Large intestine (tissue), 3 donors: ENCODE results near the gene SMIM20. TPM values are rescaled to one million over a fixed set of nuclear protein-coding genes. Genes with fewer than 3 reads are reported as not detected.

Experiments
- DNase-seq, 2 donors: peaks; one replicate each; pipeline versions ENCODE4 v3.0.0 to v3.0.0-alpha.2; 2013
- H3K27ac ChIP-seq: one replicate; pipeline ENCODE4 v1.5.1; 2013; ENCODE audit warnings: low read length
- H3K27me3 ChIP-seq: 2 replicates; pipeline ENCODE4 v1.6.1; 2013; ENCODE audit warnings: low read length; ENCODE audit not compliant: control insufficient read depth, insufficient read depth
- H3K36me3 ChIP-seq: 2 replicates; pipeline ENCODE4 v1.6.1; 2013; ENCODE audit warnings: low read length; ENCODE audit not compliant: control insufficient read depth, insufficient read depth
- H3K4me1 ChIP-seq: one replicate; pipeline ENCODE4 v1.6.1; 2013; ENCODE audit warnings: low read length; ENCODE audit not compliant: control insufficient read depth, insufficient read depth
- H3K4me3 ChIP-seq: one replicate; pipeline ENCODE4 v1.5.1; 2013; ENCODE audit warnings: low read length
- H3K9me3 ChIP-seq: one replicate; pipeline ENCODE4 v1.6.1; 2013; ENCODE audit warnings: mild to moderate bottlenecking, low read depth, low read length, moderate library complexity; ENCODE audit not compliant: control insufficient read depth
- WGBS: methylation state at CpG from one replicate; pipeline ENCODE4 v1.1.5; 2013; ENCODE audit warnings: low lambda C conversion rate; ENCODE audit not compliant: insufficient coverage; 5-methylcytosine and 5-hydroxymethylcytosine counted together
- polyA plus RNA-seq: library from polyadenylated mRNA; unstranded; fragments of 120-200 nt; gene quantifications from one replicate; pipeline ENCODE4 v1.2.1, GENCODE V29; 2013

Gene SMIM20
- polyA plus RNA-seq, 1 donor = 49.0 TPM

- Histone ChIP-seq H3K9me3 (peaks cover 3% of the 10 kb centered on the region), H3K27me3 (no peaks in the 10 kb centered on the region), H3K36me3 (peaks cover 12% of the 10 kb centered on the region), H3K4me1 (peaks cover 2% of the 10 kb centered on the region), H3K27ac (no peak overlapping the region), H3K4me3 (no peak overlapping the region)
- WGBS = no CpG with 5 or more reads among the region's 5 CpGs
- no peak for DNase-seq
Measured at GRCh38 chr4:25923745-25924144, 9.7 kb downstream of the SMIM20 start.

DNA sequence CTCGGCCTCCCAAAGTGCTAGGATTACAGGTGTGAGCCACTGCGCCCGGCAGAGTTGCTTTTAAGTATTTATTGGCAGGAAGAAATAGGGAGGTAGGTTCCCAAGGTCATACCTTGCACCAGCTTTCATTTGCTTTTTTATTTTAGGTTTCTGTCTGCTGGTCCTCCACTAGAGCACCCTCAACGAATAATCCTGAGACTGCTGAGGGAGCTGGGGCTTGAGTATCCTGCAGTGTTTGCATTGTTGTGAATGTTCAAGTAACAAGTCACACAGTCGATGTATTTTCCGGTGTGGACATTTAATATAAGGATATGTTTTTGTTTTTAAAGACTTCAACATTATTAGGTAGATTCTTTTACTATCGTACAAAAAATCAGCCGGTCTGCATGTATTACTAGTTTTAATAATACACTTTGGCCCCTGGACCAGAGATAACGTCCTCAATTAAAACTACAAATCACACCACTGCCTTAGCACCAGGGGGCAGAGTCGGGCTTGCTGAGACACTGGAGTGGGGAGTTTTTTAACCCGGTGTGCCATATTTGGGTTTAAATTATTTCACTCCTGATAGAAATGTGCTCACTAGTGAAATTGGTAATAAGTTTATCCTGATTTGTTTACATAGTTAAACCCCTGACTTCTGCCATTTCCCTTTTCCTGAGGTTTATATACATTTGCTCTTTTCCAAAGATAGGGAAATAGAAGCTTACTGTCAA, 11.6 kb downstream of the SMIM20 start:
- peaks cover 14% of the 10 kb centered on the region for H3K36me3 ChIP-seq
- peak; percentile 29 to 51 for DNase-seq
- no peaks in the 10 kb centered on the region for H3K4me1 ChIP-seq
- 38% methylated on average over 4 of the region's 11 CpGs for WGBS
- no peak overlapping the region for H3K27ac ChIP-seq
- no peaks in the 10 kb centered on the region for H3K9me3 ChIP-seq
- no peak overlapping the region for H3K4me3 ChIP-seq
- H3K27me3 ChIP-seq = no peaks in the 10 kb centered on the region

GRCh38 chr4:25926462-25926861, 12.4 kb downstream of the SMIM20 start:
- no peak for DNase-seq
- Histone ChIP-seq H3K9me3 (no peaks in the 10 kb centered on the region), H3K4me3 (no peak overlapping the region), H3K27ac (no peak overlapping the region), H3K4me1 (no peaks in the 10 kb centered on the region), H3K27me3 (no peaks in the 10 kb centered on the region), H3K36me3 (peaks cover 13% of the 10 kb centered on the region)
- WGBS = 80% methylated on average over 2 of the region's 2 CpGs

- no peak overlapping the region for H3K4me3 ChIP-seq
- H3K9me3 ChIP-seq = no peaks in the 10 kb centered on the region
- WGBS = 92% methylated on average over 7 of the region's 10 CpGs
- H3K4me1 ChIP-seq = no peaks in the 10 kb centered on the region
- H3K36me3 ChIP-seq = peaks cover 3% of the 10 kb centered on the region
- H3K27ac ChIP-seq = no peak overlapping the region
- H3K27me3 ChIP-seq = no peaks in the 10 kb centered on the region
- DNase-seq = no peak
Measured at GRCh38 chr4:25927361-25928195, 13.6 kb downstream of the SMIM20 start.

GRCh38 chr4:25928379-25929297, 14.6 kb downstream of the SMIM20 start:
- WGBS = 80% methylated on average over 2 of the region's 11 CpGs
- Histone ChIP-seq H3K9me3 (no peaks in the 10 kb centered on the region), H3K36me3 (peaks cover 3% of the 10 kb centered on the region), H3K4me1 (no peaks in the 10 kb centered on the region), H3K27me3 (no peaks in the 10 kb centered on the region), H3K4me3 (no peak overlapping the region), H3K27ac (peak overlapping the region; percentile 4)
- DNase-seq = no peak

GRCh38 chr4:25929298-25929686, 15.3 kb downstream of the SMIM20 start:
- 93% methylated on average over 3 of the region's 7 CpGs for WGBS

DNA sequence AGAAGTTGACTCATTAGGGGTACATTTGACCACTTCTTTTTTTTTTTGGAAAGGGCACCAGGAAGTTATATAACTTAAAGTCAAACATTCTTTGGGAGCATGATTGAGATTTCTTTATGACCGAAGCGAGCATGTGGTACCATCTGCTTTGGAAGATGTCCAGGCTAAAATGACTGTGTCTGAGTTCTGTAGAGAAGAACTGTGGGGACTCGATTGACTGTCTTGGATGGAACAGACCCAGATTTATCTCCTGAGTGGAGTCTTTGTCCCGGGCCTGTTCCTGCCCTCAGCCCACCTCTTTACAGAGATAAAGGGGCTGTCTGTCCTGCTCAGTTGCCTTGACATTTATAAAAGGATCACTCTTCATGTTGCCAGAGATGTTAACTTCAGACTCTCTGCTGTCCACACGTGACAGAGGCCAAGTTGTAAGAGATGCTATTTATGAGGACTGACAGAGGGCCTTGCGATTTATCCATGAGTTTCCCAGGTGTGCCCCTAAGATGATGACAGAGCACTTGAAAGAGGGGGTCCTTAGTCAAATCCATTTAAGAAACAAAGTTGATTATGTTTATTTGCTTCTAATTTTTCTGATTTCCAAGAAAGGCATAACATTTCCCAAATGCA, 16.8 kb downstream of the SMIM20 start:
- WGBS = no CpG with 5 or more reads among the region's 6 CpGs
- no peaks in the 10 kb centered on the region for H3K4me1 ChIP-seq
- H3K4me3 ChIP-seq = no peak overlapping the region
- no peak for DNase-seq
- H3K36me3 ChIP-seq = peaks cover 3% of the 10 kb centered on the region
- H3K9me3 ChIP-seq = no peaks in the 10 kb centered on the region
- H3K27me3 ChIP-seq = no peaks in the 10 kb centered on the region
- no peak overlapping the region for H3K27ac ChIP-seq

More at GRCh38 chr4:25929298-25929686, 15.3 kb downstream of the SMIM20 start:
- no peaks in the 10 kb centered on the region for H3K27me3 ChIP-seq
- no peaks in the 10 kb centered on the region for H3K4me1 ChIP-seq
- no peak for DNase-seq
- no peak overlapping the region for H3K27ac ChIP-seq
- H3K36me3 ChIP-seq = peaks cover 3% of the 10 kb centered on the region
- no peaks in the 10 kb centered on the region for H3K9me3 ChIP-seq
- no peak overlapping the region for H3K4me3 ChIP-seq

GRCh38 chr4:25936696-25937095, 22.7 kb downstream of the SMIM20 start:
- WGBS = no CpG with 5 or more reads among the region's 2 CpGs
- no peak overlapping the region for H3K4me3 ChIP-seq
- no peak overlapping the region for H3K27ac ChIP-seq
- H3K27me3 ChIP-seq = no peaks in the 10 kb centered on the region
- no peaks in the 10 kb centered on the region for H3K4me1 ChIP-seq
- H3K36me3 ChIP-seq = no peaks in the 10 kb centered on the region
- DNase-seq = no peak
- H3K9me3 ChIP-seq = no peaks in the 10 kb centered on the region

DNA sequence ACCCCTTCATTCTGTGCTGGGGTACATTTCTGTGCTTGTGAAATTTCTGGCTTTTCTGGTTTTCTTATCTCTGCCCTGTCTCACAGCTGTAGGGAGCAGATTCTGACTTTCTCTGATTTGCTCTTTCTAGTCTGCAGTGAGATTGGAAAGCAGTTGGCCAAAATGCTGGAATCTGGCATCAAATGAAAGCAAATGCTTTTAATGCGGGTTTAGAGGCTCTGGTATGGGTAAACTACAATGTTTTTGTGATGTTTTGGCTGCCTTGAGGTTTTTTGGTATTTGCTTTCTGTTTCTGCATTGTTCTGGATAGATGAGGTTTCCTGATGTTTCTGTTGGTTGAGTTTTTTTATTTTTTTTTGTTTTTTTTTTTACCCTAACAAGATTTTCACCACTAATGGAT, 23.8 kb downstream of the SMIM20 start:
- no peak overlapping the region for H3K27ac ChIP-seq
- H3K36me3 ChIP-seq = no peaks in the 10 kb centered on the region
- no peak overlapping the region for H3K4me3 ChIP-seq
- no peaks in the 10 kb centered on the region for H3K27me3 ChIP-seq
- no peaks in the 10 kb centered on the region for H3K4me1 ChIP-seq
- DNase-seq = no peak
- WGBS = 57% methylated on average over 1 of the region's 1 CpG
- no peaks in the 10 kb centered on the region for H3K9me3 ChIP-seq

- no peaks in the 10 kb centered on the region for H3K36me3 ChIP-seq
- DNase-seq = no peak
- no peaks in the 10 kb centered on the region for H3K27me3 ChIP-seq
- H3K9me3 ChIP-seq = no peaks in the 10 kb centered on the region
- H3K4me3 ChIP-seq = no peak overlapping the region
- no peak overlapping the region for H3K27ac ChIP-seq
- no peaks in the 10 kb centered on the region for H3K4me1 ChIP-seq
- 92% methylated on average over 1 of the region's 6 CpGs for WGBS
Measured at GRCh38 chr4:25938366-25938765, 24.3 kb downstream of the SMIM20 start.
